Right atrium auricular region (tissue), 2 donors: ENCODE data around the gene FAM180B. TPM values are rescaled to one million over a fixed set of nuclear protein-coding genes. Genes with fewer than 3 reads are reported as not detected.

Experiments used
- DNase-seq: peaks from one replicate; pipeline ENCODE4 v3.0.0-alpha.2; 2019; ENCODE audit warnings: low spot score
- H3K27ac ChIP-seq, 2 donors: fragments of 200-600 bp; sonication (generic); 1 replicate in 1 of 2; 2 replicates in 1 of 2; pipeline ENCODE4 v1.5.1; 2016 to 2019
- H3K27me3 ChIP-seq, 2 donors: fragments of 200-600 bp; sonication (generic); one replicate each; pipeline versions ENCODE4 v1.5.1 to v1.6.0; 2017 to 2019
- H3K36me3 ChIP-seq: fragments of 200-600 bp; sonication (generic); one replicate; pipeline ENCODE4 v1.5.1; 2016
- H3K4me1 ChIP-seq, 2 donors: fragments of 200-600 bp; sonication (generic); one replicate each; pipeline versions ENCODE4 v1.5.1 to v1.6.0; 2017 to 2019
- H3K4me3 ChIP-seq, 2 donors: fragments of 200-600 bp; sonication (generic); 1 replicate in 1 of 2; 2 replicates in 1 of 2; pipeline ENCODE4 v1.5.1; 2017 to 2019; ENCODE audit warnings: mild to moderate bottlenecking in 1 of 2, moderate library complexity in 1 of 2
- H3K9me3 ChIP-seq, 2 donors: fragments of 200-600 bp; sonication (generic); one replicate each; pipeline ENCODE4 v1.5.1; 2019
- total RNA-seq, 2 donors: library from RNA; depleted of rRNA; stranded (reverse); fragments of >200 nt; gene quantifications; one replicate each; pipeline ENCODE4 v1.1.0, GENCODE V29; 2016
- TF ChIP-seq, protein P1 (sequence below), 2 donors: fragments of 200-600 bp; sonication (generic); IDR thresholded peaks; one replicate each; pipeline ENCODE4 v1.5.1; 2019; ENCODE audit warnings: antibody characterized with exemption in 2 of 2

FAM180B gene
- total RNA-seq, 2 donors from 2014 or later, result 0.89 TPM; not detected in 1

DNA sequence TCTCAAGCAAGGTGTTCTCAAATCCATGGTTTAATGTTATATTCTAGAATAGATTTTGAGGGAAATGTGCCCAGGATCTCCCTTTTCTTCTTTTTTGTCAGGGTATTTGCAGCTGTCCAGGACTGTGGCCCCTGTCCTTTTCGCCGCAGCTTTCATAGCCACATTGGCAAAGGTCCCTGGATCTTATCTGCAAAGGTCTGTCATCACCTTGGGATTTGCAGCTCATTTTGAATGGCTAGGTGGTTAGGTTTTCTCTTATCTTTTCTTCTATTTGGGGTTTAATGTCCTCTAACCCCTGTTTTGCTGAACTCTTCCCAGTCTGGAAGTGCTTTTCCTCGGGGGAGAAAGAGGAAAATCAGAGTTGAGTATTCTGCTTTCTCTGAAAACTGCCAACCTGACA is 19.4 kb downstream of the FAM180B start:
- TF ChIP-seq, protein P1, sequence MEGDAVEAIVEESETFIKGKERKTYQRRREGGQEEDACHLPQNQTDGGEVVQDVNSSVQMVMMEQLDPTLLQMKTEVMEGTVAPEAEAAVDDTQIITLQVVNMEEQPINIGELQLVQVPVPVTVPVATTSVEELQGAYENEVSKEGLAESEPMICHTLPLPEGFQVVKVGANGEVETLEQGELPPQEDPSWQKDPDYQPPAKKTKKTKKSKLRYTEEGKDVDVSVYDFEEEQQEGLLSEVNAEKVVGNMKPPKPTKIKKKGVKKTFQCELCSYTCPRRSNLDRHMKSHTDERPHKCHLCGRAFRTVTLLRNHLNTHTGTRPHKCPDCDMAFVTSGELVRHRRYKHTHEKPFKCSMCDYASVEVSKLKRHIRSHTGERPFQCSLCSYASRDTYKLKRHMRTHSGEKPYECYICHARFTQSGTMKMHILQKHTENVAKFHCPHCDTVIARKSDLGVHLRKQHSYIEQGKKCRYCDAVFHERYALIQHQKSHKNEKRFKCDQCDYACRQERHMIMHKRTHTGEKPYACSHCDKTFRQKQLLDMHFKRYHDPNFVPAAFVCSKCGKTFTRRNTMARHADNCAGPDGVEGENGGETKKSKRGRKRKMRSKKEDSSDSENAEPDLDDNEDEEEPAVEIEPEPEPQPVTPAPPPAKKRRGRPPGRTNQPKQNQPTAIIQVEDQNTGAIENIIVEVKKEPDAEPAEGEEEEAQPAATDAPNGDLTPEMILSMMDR (IDR thresholded peaks at IDR 0.05), result no peak
- Histone ChIP-seq H3K4me1 (peaks cover 0 to 30% of the 10 kb centered on the region in 2 donors), H3K36me3 (no peaks in the 10 kb centered on the region), H3K27me3 (no peaks in the 10 kb centered on the region), H3K27ac (no peak overlapping the region), H3K9me3 (no peaks in the 10 kb centered on the region), H3K4me3 (no peak overlapping the region)
- no peak for DNase-seq

DNA sequence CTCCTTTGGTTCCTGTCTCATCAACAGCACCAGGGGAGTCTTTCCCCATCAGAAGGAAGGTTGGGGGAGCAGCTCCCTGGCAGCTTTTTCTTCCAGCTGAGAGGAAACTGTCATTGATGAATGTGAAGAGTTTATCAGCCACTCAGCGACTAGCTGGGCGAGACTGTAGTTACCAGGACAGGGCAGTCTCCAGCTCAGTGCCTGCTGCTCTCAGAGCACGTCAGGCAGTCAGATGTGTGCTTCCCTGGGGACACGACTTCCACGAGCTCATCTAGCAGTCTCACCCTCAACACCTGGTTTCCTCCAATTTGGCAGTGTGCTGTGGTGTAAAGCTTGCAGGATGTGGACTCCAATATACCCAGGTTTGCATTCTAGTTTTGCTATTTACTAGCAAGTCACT is 20.3 kb downstream of the FAM180B start:
- no peaks in the 10 kb centered on the region for H3K36me3 ChIP-seq
- H3K27me3 ChIP-seq, result no peaks in the 10 kb centered on the region
- TF ChIP-seq, protein P1 (IDR thresholded peaks at IDR 0.05), result no peak
- DNase-seq, result no peak
- H3K9me3 ChIP-seq, result no peaks in the 10 kb centered on the region
- H3K4me3 ChIP-seq, result no peak overlapping the region
- no peak overlapping the region for H3K27ac ChIP-seq
- H3K4me1 ChIP-seq, result peaks cover 0 to 30% of the 10 kb centered on the region in 2 donors

DNA sequence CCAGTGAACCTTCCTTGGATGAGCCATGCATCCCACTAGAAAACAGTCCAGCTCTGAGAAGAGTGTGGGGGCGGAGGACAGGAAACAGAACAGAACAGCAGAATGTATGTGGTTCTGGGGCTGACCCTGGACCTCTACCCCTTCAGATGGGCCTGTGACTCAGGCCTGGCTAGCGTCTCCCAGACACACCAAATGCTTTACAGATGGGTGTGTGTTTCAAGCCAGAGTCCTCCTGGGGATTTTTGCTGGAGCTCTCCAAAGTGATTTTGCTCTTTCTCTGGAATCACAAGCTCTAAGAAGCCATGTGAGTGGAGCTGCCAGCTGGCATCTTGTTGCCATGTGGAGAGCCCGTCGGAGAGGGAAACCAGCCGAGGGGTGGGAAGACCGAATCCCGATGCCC is 20.9 kb downstream of the FAM180B start:
- Histone ChIP-seq H3K4me3 (no peak overlapping the region), H3K36me3 (no peaks in the 10 kb centered on the region), H3K27ac (no peak overlapping the region), H3K4me1 (peaks cover 0 to 30% of the 10 kb centered on the region in 2 donors), H3K27me3 (no peaks in the 10 kb centered on the region), H3K9me3 (no peaks in the 10 kb centered on the region)
- TF ChIP-seq, protein P1 (IDR thresholded peaks at IDR 0.05), result no peak
- DNase-seq, result no peak

DNA sequence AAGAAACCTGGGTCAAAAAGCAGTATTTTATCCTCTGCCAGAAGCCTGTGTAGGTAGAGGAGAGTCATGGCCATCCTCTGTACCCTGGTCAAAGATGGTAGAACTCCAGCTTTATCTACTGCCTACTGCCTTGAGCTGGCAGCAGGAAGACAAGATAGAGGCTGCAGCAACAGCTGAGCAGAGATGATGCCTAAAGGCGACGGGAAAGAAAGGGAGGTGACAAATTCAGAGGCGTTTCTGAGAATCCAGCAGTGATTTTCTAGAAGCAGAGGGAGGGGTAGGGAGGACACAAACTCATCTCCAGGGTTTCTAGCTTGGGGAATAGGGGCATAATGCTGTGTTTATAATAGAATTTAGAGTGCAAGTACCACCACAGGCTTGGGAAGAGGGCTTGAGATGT is 23.2 kb downstream of the FAM180B start:
- TF ChIP-seq, protein P1 (IDR thresholded peaks at IDR 0.05), result no peak
- no peaks in the 10 kb centered on the region for H3K36me3 ChIP-seq
- H3K4me3 ChIP-seq, result no peak overlapping the region
- peaks cover 0 to 30% of the 10 kb centered on the region in 2 donors for H3K4me1 ChIP-seq
- H3K27ac ChIP-seq, result no peak overlapping the region
- H3K27me3 ChIP-seq, result no peaks in the 10 kb centered on the region
- no peaks in the 10 kb centered on the region for H3K9me3 ChIP-seq
- DNase-seq, result no peak

DNA sequence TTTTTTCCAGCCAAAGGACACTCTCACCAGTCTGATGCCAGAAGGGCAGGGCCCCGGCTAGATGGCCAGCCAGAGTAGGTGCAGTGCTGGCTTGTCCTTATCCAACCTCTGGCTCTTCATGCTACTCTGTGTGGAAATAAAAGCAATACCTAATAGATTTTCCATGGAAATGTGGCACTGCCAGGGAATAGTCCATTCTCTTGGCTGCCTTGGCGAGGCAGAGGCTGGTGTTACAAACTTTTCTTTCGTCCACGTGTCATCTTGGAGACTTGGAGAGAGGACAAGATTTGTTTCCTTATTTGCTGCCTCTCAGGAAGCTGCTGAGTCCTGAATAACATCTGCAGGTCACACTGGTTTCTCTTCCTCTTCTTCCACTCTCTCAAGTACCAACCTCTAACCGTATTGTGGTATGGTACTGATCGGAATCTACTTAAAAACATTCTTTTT is 24.9 kb downstream of the FAM180B start:
- no peaks in the 10 kb centered on the region for H3K27me3 ChIP-seq
- no peak overlapping the region for H3K27ac ChIP-seq
- H3K9me3 ChIP-seq, result no peaks in the 10 kb centered on the region
- TF ChIP-seq, protein P1 (IDR thresholded peaks at IDR 0.05), result no peak
- no peak for DNase-seq
- peaks cover 0 to 21% of the 10 kb centered on the region in 2 donors for H3K4me1 ChIP-seq
- H3K4me3 ChIP-seq, result no peak overlapping the region
- H3K36me3 ChIP-seq, result no peaks in the 10 kb centered on the region

DNA sequence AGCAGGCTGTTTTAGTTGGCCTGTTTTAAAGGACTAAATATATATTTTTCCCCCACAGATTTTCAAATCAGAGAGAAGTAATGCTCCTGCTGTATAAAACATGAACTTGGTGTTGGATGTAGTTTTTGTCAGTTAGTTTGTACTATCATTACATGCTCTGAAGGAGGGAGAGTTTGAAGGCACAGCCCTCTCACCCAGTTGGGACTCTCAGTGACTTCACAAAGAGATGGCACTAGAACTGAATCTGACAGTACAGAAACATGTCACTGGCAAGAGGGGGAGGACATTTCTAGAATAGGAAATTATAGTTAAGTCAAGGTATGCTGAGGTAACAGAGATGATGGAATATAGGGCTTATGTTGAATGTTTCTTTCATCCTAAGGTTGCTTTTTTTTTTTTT is 28.8 kb downstream of the FAM180B start:
- H3K4me3 ChIP-seq, result no peak overlapping the region
- no peaks in the 10 kb centered on the region for H3K4me1 ChIP-seq
- DNase-seq, result no peak
- H3K27ac ChIP-seq, result no peak overlapping the region
- H3K36me3 ChIP-seq, result peaks cover 21% of the 10 kb centered on the region
- TF ChIP-seq, protein P1 (IDR thresholded peaks at IDR 0.05), result no peak
- H3K9me3 ChIP-seq, result no peaks in the 10 kb centered on the region
- no peaks in the 10 kb centered on the region for H3K27me3 ChIP-seq
